Endodermal cell (in vitro differentiated cells): ENCODE data around the gene OLAH. TPM values are rescaled to one million over a fixed set of nuclear protein-coding genes. Genes with fewer than 3 reads are reported as not detected.

Experiments
- DNase-seq: peaks from one replicate; pipeline ENCODE4 v3.0.0-alpha.2; 2017
- H3K27ac ChIP-seq: 2 replicates; pipeline ENCODE4 v1.5.1; 2013; ENCODE audit warnings: mild to moderate bottlenecking, low read depth, low read length, moderate library complexity
- H3K27me3 ChIP-seq: 2 replicates; pipeline ENCODE4 v1.6.1; 2013; ENCODE audit warnings: mild to moderate bottlenecking, low read length, moderate library complexity; ENCODE audit not compliant: insufficient read depth, control insufficient read depth, poor library complexity, severe bottlenecking
- H3K36me3 ChIP-seq: 2 replicates; pipeline ENCODE4 v1.7.0; 2013; ENCODE audit warnings: mild to moderate bottlenecking, low read length, moderate library complexity; ENCODE audit not compliant: control insufficient read depth, insufficient read depth
- H3K4me1 ChIP-seq: one replicate; pipeline ENCODE4 v1.7.0; 2013; ENCODE audit warnings: low read length; ENCODE audit not compliant: control insufficient read depth, insufficient read depth
- H3K4me3 ChIP-seq: 2 replicates; pipeline ENCODE4 v1.5.1; 2013; ENCODE audit warnings: mild to moderate bottlenecking, low read length, moderate library complexity
- H3K9ac ChIP-seq: 2 replicates; pipeline ENCODE4 v1.6.1; 2013; ENCODE audit warnings: mild to moderate bottlenecking, low read length, moderate library complexity; ENCODE audit not compliant: poor library complexity, severe bottlenecking; ENCODE audit errors: extremely low read depth
- H3K9me3 ChIP-seq: 2 replicates; pipeline ENCODE4 v1.6.1; 2013; ENCODE audit warnings: mild to moderate bottlenecking, low read length, moderate library complexity; ENCODE audit not compliant: control insufficient read depth
- H3K27ac Mint-ChIP-seq: 2 replicates; pipeline ENCODE4 v1.8.0; 2020; ENCODE audit warnings: mixed read lengths
- H3K27me3 Mint-ChIP-seq: 2 replicates; pipeline ENCODE4 v1.8.0; 2021; ENCODE audit warnings: mild to moderate bottlenecking, mixed read lengths; ENCODE audit not compliant: insufficient read depth
- H3K36me3 Mint-ChIP-seq: 2 replicates; pipeline ENCODE4 v1.8.0; 2020; ENCODE audit warnings: low read depth, mixed read lengths
- H3K4me1 Mint-ChIP-seq: 2 replicates; pipeline ENCODE4 v1.8.0; 2020; ENCODE audit warnings: mixed read lengths
- H3K4me3 Mint-ChIP-seq: 2 replicates; pipeline ENCODE4 v1.8.0; 2020; ENCODE audit warnings: mild to moderate bottlenecking, moderate library complexity, mixed read lengths
- H3K9me3 Mint-ChIP-seq: 2 replicates; pipeline ENCODE4 v1.8.0; 2020; ENCODE audit warnings: mild to moderate bottlenecking, mixed read lengths
- CTCF ChIP-seq: fragments of 200-600 bp; sonication (generic); conservative IDR thresholded peaks from 2 replicates; pipeline ENCODE4 v1.5.0; 2021; ENCODE audit warnings: antibody characterized with exemption, mild to moderate bottlenecking
- WGBS, 2 experiments: methylation state at CpG; one replicate each; pipeline versions ENCODE4 v1.1.5 to v1.1.7; 2013; ENCODE audit warnings: missing lambda C conversion rate in 2 of 2, mixed read lengths in 1 of 2; ENCODE audit not compliant: insufficient coverage in 1 of 2, insufficient read length in 1 of 2; 5-methylcytosine and 5-hydroxymethylcytosine counted together
- total RNA-seq, 2 donors: library from RNA; stranded (reverse); fragmentation: NEBNext Ultra II Directional in 1 of 2; extraction: Animal tissue kit (Norgen Biotek cat#: 25700) in 1 of 2; gene quantifications; 2 replicates in 1 of 2; 3 replicates in 1 of 2; pipeline ENCODE4 v1.2.1, GENCODE V29; 2021

The OLAH gene
- total RNA-seq, 2 donors from 2014 or later: not detected

- H3K9me3 ChIP-seq: no peaks in the 10 kb centered on the region
- Mint-ChIP-seq H3K9me3 (no peaks in the 10 kb centered on the region), H3K27ac (no peak overlapping the region), H3K4me3 (no peak overlapping the region), H3K4me1 (no peaks in the 10 kb centered on the region), H3K36me3 (no peaks in the 10 kb centered on the region), H3K27me3 (no peaks in the 10 kb centered on the region)
- H3K4me3 ChIP-seq: no peak overlapping the region
- WGBS, 2 experiments: 66 to 74% methylated on average over 6 to 7 of the region's 7 CpGs
- peak; percentile 59 for DNase-seq
- H3K9ac ChIP-seq: no peak overlapping the region
- H3K36me3 ChIP-seq: no peaks in the 10 kb centered on the region
- no peaks in the 10 kb centered on the region for H3K27me3 ChIP-seq
- no peaks in the 10 kb centered on the region for H3K4me1 ChIP-seq
- H3K27ac ChIP-seq: no peak overlapping the region
- no peak for TF ChIP-seq CTCF
These were observed 40.8 kb downstream of the OLAH start for GRCh38 chr10:15084502-15084922.

GRCh38 chr10:15088428-15089261 is 44.9 kb downstream of the OLAH start, which contains the start of gene ACBD7:
TSS of gene ACBD7 (minus strand) at chr10:15088776. CDS start at chr10:15088728, 48 bp downstream.
- no peak within 1 kb of the TSS for H3K27ac Mint-ChIP-seq
- WGBS, 2 experiments: 0 to 7% methylated on average over 24 to 60 of the region's 63 CpGs
- Histone ChIP-seq H3K4me1 (no peaks in the 10 kb centered on the region), H3K9ac (no peak within 1 kb of the TSS), H3K9me3 (no peaks in the 10 kb centered on the region), H3K4me3 (peak within 1 kb of the TSS; percentile 80), H3K27ac (no peak within 1 kb of the TSS), H3K27me3 (no peaks in the 10 kb centered on the region), H3K36me3 (no peaks in the 10 kb centered on the region)
- H3K9me3 Mint-ChIP-seq: no peaks in the 10 kb centered on the region
- H3K4me1 Mint-ChIP-seq: no peaks in the 10 kb centered on the region
- no peaks in the 10 kb centered on the region for H3K36me3 Mint-ChIP-seq
- H3K4me3 Mint-ChIP-seq: peak within 1 kb of the TSS; percentile 59
- TF ChIP-seq CTCF: peak; percentile 67
- H3K27me3 Mint-ChIP-seq: peaks cover 10% of the 10 kb centered on the region
- peak; percentile 96 for DNase-seq

GRCh38 chr10:15091418-15091817 is 47.7 kb downstream of the OLAH start:
- H3K4me3 ChIP-seq: no peak overlapping the region
- peaks cover 1% of the 10 kb centered on the region for H3K4me1 ChIP-seq
- no peaks in the 10 kb centered on the region for H3K9me3 ChIP-seq
- H3K9me3 Mint-ChIP-seq: no peaks in the 10 kb centered on the region
- no peak overlapping the region for H3K27ac Mint-ChIP-seq
- no peak overlapping the region for H3K9ac ChIP-seq
- no peaks in the 10 kb centered on the region for H3K27me3 ChIP-seq
- no peak for DNase-seq
- H3K27ac ChIP-seq: no peak overlapping the region
- no peak for TF ChIP-seq CTCF
- no peaks in the 10 kb centered on the region for H3K4me1 Mint-ChIP-seq
- H3K4me3 Mint-ChIP-seq: no peak overlapping the region
- H3K27me3 Mint-ChIP-seq: peaks cover 10% of the 10 kb centered on the region
- H3K36me3 ChIP-seq: no peaks in the 10 kb centered on the region
- 86 to 93% methylated on average over 5 of the region's 5 CpGs for WGBS, 2 experiments
- H3K36me3 Mint-ChIP-seq: no peaks in the 10 kb centered on the region
